Activated CD4-positive, alpha-beta T cell treated with anti-CD3 and anti-CD28 coated beads for 4 hours (primary cell): ENCODE measurements around the gene LPAR4.
"Not testable (repeated sequence)": the region's sequence is repeated elsewhere in the genome, so short reads cannot be mapped to it uniquely, and the experiment has no call there.

ENCODE experiments used
- DNase-seq, 2 donors: peaks; one replicate each; pipeline ENCODE4 v3.0.0-alpha.2; 2020

LPAR4 gene

DNA sequence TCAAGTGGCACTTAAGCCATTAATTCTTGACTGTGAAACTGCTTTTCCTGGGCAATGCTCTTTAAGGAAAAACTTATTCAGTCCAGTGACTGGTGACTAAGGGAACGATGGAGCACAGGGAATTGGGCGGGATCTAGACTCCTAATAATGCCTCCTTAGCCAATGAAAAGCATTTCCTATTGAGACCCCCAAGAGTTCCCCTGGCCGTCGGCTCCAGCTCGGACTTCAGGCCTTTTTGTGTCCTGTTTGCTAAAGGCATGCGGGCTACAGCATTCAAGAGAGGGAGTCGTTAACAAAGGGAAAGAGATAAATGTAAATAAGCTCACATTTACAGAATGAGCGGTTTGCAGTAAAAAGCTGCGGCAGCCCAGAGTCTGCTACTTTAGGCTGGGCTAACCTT lies at the start of gene LPAR4:
Gene LPAR4, plus strand, starts transcription at position 232 of the 400 bp plus-strand sequence. CDS start 7,150 bp downstream, outside the sequence.
- DNase-seq: no peak

DNA sequence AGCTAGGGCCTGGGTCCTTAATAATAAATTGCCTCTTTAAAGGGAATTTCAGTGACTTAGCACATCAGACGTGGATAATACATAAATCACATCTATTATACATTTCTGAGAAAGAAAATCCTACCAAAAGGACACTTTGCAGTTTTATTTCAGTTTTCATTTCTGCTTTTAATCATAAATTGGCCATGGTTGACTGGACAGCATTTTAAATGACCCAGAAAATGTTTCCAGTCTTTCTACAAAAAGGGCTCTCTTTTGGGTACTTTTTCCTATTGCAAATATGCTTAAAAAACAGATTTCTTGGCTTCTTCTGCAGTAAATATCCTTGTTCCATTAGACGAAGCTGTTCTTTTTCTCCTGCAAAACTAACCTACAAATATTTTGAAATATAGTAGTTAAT lies 41.4 kb upstream of the LPAR4 start:
- no peak for DNase-seq

DNA sequence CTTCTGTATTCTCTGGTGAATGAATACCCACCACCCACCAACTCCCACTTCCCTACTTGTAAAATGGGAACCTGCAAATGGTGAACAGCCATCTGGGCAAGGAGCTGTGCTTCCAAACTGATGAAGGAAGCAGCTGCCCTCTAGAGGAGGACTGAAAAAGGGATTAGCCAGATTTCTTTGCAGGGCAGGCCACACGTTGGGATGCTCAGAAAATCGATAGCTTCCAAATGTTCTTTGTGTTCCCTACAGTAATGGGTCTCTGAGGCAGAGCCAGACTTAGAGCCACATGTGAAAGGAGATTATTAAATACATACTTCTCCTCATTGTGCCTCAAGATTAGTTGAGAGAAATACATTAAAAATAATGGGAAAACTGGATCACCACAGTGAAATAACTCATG lies 39.3 kb upstream of the LPAR4 start:
- DNase-seq: no peak

DNA sequence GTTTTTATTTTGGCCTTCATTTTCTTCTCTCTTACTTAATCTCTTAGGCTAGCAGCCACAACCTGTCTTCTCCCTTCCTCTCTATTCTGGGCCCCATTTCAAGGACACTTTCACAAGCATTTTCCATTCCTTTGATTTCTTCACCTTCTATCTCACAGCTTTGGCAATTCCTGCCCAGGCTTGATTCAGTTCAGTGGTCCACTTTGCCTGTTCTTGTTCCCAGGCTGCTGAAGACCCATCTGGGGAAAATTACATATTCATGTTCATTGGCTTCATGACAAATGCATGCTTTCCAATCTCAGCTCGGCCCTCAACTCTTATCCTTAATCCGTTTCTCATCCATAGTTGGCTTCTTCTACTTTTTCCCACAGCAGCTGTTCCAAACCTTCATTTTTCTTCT lies 38.7 kb upstream of the LPAR4 start:
- no peak for DNase-seq

DNA sequence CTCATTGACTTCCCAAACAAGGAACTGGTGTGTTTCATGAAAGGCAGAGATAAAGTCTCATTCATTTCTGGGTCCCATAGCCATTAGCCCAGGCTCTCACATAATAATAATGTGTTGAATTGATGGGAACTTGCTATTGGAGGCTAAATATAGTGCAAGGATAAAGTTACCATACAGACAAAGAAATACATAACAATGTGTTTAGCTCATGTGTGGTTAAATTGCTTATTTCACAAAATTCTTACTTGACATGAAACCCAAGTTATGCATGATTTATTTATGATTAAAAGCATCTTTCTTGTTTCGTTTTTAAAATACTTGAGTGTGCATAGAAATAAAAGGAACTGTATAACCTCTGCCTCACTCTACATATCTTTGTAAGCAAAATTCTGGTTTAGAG lies 37.3 kb upstream of the LPAR4 start:
- no peak for DNase-seq

DNA sequence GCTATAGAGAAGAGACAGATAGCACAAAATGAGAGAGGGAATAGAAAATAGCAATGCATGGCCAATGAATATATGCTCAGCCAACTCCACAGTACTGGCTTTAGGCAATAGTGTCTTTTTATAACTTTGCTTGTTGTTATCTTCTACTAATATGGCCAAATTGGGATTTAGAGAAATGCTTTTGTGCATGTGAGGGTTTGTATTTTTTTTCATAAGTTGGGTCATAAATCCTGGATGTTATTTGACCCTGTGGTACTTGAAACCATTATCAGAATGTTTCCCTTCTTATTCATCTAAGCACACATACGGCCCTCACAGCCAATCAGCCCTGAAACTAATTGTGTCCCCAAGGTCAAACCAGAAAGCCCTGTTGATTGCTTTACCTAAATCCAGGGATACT lies 35.2 kb upstream of the LPAR4 start:
- no peak for DNase-seq

DNA sequence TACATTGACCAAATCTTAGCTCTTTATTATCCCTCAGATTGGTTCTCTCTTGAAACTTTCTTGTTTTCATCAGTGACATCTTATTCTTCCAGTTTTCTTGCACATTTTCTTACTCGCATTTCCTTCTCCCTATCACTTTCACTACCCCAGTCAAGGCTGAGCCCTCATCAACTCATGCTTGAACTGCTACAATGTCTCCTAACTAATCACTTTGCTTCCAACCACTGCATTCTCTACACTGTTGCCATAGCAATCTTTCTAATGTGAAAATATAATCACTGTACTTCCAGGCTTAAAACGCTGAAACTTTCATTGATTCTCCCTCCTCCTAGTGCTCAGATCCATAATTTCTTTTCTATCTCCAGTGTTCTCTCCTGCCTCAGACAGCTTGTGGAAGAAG lies 22.2 kb upstream of the LPAR4 start:
- no peak for DNase-seq

DNA sequence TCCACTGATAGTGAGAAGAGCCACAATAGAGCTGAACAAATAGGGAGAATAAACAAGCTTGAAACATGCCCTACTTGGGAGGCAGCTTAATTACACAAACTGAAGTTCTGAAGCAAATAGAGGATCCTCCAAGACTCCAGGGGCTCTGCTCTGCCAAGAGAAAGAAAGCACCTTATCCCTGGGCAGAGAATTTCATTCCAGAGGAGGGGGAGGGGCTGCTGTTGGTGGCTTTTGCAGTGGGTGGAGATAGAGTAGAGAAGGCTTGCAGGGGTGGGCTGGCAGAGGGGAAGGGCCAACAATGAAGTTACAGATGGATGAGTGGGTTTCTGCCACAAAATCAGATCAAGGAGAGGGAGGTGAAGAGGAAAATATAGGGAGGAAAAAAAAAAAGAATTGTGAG lies 1.0 kb upstream of the LPAR4 start:
- DNase-seq: no peak

DNA sequence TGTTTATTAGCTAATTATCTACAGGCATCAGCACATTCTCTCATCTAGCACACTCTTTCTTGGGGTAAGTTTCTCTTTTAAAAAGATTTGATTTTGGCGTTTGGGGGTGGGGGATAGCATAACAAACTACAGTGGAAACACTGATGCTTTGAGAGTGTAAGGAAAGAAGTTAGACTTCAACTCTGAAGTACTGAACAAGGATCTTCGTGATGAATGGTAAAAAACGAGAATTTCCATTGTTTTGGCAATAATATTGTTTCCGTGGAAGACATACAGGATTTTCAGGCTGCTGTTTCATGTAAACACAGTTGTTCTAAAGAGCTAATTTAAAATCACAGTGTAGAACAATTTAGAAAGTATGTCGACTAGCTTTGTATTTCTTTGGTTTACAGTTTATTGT lies 451 bp downstream of the LPAR4 start:
- DNase-seq: no peak

DNA sequence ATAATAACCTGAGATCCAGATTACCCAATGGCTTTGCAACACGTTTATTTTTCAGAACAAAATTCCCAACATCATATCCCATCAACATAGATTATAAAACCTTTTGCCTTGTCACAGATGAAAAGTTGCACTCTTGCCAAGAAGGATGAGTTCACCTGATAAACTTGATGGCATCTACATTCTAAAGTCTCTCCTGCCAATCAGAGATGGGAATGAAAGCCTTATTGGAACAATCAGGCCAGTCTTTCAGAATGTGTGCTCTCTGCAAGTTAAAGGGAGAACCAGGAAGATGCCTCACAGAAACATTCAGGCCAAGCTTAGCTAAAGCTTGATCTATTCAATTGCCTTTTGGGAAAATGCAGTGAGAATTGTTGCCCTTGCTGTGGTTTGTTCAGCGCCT lies 1.3 kb downstream of the LPAR4 start:
- DNase-seq: no peak

DNA sequence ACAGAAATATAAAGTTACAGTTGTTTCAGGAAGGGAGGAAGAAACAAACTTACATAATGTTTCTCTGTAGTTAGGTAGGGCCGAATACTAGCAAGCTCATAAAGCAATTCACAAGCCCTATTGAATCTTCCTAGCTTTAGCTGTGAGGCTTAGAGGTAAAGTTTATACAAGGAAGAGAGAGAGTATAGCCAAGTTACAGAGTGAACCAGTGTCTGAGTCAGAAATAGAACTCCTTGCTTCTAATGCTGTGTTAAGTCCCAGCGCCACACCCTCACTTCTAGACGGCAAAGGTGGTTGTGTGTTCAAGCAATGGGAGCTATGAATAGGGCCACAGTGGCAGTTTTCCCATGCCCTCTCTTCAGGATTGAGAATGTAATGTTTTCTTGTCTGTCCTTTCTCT lies 6.1 kb downstream of the LPAR4 start:
- DNase-seq: no peak

DNA sequence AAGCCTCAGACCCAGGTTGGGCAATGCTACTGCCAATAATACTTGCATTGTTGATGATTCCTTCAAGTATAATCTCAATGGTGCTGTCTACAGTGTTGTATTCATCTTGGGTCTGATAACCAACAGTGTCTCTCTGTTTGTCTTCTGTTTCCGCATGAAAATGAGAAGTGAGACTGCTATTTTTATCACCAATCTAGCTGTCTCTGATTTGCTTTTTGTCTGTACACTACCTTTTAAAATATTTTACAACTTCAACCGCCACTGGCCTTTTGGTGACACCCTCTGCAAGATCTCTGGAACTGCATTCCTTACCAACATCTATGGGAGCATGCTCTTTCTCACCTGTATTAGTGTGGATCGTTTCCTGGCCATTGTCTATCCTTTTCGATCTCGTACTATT lies 7.4 kb downstream of the LPAR4 start:
- no peak for DNase-seq

- no peak for DNase-seq
These were observed 11.6 kb downstream of the LPAR4 start for GRCh38 chrX:78759081-78759480.

- no peak for DNase-seq
These were observed 21.7 kb downstream of the LPAR4 start for GRCh38 chrX:78769101-78769755.

- DNase-seq: no peak
These were observed 22.4 kb downstream of the LPAR4 start for GRCh38 chrX:78769946-78770345.

DNA sequence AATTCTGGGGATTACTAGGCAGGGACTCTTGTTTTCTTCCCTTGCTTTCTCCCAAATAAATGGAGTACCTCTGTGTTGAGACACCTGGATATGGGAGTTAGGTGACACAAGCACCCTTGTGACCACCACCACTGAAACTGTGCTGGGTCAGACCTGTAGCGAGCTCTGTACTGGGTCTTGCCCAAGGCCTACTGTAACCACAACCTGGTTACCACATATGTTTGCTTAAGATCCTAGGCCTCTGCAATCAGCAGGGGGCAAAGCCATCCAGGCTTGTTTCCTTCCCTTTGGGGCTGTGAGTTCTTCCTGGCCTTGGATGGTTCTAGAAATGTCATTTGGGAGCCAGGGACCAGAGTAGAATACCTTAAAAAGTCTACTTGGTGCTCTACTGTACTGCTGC lies 49.4 kb downstream of the LPAR4 start:
- no peak for DNase-seq

DNA sequence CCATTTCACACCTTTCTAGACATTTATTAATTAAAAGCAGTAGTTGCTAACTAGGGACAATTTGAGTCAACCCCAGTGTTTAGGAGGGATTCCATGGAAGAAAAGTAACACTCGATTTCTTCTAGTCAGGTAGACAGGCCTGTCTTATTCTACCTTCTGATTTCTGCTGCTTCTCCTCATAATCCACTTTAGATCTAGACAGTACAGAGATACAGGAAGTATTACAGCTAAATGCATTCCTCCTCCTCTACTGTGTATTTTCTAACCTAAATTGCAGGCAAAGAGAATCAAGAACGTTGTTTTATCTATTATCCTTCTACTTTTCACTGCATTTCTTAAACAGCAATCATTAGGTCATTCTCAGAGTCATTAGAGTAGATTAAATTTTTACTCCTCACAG lies 52.6 kb downstream of the LPAR4 start:
- DNase-seq: no peak

GRCh38 chrX:78800694-78801093 lies 53.2 kb downstream of the LPAR4 start:
- no peak for DNase-seq

DNA sequence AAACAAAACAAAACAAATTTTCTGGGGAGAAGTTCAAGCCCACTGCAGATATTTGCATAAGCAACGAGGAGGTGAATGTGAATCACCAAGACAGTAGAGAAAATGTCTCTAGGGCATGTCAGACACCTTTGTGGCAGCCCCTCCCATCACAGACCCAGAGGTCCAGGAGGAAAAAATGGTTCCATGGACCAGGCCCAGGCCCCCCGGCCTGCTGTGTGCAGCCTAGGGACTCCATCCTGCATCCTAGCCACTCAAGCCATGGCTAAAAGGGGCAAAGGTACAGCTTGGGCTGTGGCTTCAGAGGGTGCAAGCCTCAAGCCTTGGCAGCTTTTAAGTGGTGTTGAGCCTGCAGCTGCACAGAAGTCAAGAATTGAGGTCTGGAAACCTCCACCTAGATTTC lies 54.0 kb downstream of the LPAR4 start:
- DNase-seq: no peak

DNA sequence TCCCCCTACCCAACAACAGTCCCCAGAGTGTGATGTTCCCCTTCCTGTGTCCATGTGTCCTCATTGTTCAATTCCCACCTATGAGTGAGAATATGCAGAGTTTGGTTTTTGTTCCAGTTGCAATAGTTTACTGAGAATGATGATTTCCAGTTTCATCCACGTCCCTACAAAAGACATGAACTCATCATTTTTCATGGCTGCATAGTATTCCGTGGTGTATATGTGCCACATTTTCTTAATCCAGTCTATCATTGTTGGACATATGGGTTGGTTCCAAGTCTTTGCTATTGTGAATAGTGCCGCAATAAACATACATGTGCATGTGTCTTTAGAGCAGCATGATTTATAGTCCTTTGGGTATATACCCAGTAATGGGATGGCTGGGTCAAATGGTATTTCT lies 55.0 kb downstream of the LPAR4 start:
- DNase-seq: not testable (repeated sequence)
